ENCODE measurements around the gene RASGRF2.

GRCh38 chr5:81171769-81172168, 211.6 kb downstream of the RASGRF2 start:
- TF ChIP-seq CTCF (IDR thresholded peaks at IDR 0.05; ENCODE audit: low read depth, low read length) (no peak), MAX (IDR thresholded peaks at IDR 0.05; ENCODE audit: low read depth, low read length) (no peak), POLR2A (IDR thresholded peaks at IDR 0.05; ENCODE audit: extremely low read depth, insufficient read length) (no peak)
